Stimulated activated CD4-positive, alpha-beta T cell treated with anti-CD3 and anti-CD28 coated beads, Interleukin-12 subunit alpha, Interleukin-12 subunit beta, amount 100 ng/mL, for 48 hours (primary cell): ENCODE measurements around the gene SH3GL3.

ENCODE experiments used
- DNase-seq, 3 donors: peaks; one replicate each; pipeline ENCODE4 v3.0.0-alpha.2; 2020; ENCODE audit warnings: low read depth in 2 of 3, low spot score in 1 of 3

The SH3GL3 gene

DNA sequence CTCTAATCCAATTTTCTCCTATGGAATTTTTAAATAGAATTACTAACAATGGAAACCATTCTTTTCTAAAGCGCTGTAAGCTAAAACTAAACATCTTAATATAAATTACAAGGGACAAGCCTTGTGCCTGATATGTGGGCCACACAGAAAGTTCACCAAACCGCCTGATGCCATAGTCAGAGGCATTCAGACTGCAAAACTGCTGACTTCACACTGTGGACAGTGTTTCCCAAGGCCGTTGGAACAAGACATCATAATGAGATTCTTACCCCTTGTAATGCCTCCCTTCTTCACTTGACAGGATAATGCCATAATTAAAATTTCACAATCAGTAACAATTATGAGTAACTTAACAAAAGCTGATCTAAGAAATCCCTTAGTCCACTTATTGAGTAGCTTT, 14.9 kb downstream of the SH3GL3 start:
- no peak for DNase-seq

DNA sequence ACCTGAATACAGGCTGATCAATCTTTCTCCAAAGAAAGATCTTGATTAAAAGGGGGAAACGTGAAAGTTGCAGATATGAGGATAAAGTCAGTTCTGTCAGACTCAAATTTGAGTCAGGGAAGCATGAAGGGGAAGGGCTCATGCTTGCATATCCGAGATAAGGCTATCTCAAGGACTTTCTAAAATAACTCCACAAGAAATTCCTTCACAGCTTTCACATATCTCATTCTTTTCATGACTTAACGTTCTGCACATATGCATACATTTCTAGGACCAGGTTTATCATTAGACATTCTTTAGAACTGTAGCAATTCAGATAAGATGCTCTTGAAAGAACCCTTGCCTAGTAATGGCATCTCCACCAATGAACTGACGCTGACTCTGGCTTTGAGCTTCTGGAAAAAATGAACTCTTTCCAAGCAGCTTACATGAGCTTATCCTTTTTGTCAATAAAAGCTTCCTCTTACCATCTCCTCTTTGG, 15.9 kb downstream of the SH3GL3 start:
- DNase-seq, result no peak

GRCh38 chr15:83470887-83471286, 23.7 kb downstream of the SH3GL3 start:
- DNase-seq, result no peak

GRCh38 chr15:83471307-83471866, 24.2 kb downstream of the SH3GL3 start:
- DNase-seq, result no peak

- no peak for DNase-seq
Observed at GRCh38 chr15:83472151-83472550, 25.0 kb downstream of the SH3GL3 start.

- no peak for DNase-seq
Observed at GRCh38 chr15:83472797-83473196, 25.7 kb downstream of the SH3GL3 start.

- no peak for DNase-seq
Observed at GRCh38 chr15:83474578-83474977, 27.4 kb downstream of the SH3GL3 start.

GRCh38 chr15:83475551-83475950, 28.4 kb downstream of the SH3GL3 start:
- no peak for DNase-seq

- DNase-seq, result no peak
Observed at GRCh38 chr15:83476066-83476465, 28.9 kb downstream of the SH3GL3 start.

DNA sequence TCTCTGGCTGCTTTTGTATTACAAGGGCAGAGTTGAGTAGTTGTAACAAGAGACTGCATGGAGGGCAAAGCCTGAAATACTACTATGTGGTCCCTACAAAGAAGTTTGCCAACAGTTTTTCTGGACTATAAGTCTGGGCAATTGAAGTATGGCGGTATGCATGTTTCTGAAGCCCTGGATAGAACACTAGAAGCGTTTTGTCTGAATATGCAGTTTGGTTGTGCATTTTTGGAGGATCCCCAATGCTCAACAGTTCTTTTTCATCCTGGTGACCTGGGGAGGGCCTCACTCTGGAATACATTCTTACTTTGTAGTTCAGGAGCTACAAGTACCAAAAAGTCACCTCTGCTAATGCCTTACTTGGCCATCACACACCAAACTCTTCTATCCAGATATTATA, 29.6 kb downstream of the SH3GL3 start:
- no peak for DNase-seq

DNA sequence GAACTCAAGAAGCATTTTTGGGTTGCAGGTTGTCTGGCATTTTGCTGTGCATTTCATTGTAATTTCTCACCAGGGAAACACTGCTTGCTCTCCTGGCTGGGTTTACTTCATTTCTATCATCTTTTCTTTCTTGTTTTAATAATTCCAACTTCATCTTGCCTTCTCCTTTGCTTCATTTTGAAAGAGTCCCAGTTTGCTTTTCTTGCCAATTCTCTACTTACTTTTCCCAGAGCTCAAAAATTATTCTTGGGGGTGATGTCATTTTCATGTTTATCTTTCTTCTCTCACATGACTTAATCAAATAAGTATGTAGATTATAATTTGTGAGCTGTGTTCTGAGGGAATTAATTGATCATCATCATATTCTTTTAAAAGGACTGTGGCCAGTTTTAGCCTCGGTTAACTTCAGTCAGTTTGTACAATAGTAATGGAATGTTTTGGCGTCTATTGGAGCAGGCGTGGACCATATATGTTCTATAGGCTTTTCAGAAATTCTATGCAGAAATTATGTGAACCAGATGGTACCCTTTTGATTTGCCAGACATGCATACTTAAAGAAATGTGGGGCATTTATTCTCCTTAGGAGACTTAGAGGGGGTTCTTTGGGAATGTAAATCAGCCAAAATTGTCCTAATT, 30.1 kb downstream of the SH3GL3 start:
- no peak for DNase-seq

DNA sequence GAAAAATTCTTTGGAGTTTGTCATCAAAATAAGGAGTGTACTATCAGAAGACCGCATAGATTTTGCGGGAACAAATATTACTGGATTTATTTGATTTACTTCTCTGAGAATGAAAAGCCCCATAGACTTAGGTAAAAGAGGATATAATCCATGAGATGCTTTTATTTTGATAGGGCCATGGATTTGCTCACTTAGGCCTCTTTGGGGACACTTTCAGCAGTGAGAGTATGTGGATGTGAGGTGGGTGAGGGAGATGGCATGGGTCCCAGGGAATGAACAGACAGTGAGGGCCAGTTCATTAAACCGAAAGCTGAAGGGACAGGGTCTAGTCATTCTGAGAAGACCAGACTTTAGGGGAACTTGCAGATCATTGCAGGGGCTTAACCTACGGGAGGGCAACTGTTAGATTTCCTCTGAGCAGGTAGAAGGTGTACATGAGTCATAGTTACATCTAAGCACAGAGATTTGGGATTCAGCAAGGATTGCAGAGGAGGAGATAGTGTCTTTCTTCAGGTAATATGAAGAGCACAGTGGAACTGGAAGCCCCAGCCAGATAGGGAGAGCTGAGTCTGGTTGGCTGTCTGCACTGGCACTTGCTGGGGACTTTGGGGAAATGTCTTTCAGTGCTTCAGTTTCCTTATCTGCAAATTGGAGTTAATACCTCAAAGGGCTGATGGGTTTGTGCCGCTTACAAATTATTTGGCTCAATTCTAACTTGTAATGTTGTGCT, 30.8 kb downstream of the SH3GL3 start:
- DNase-seq, result no peak

- DNase-seq, result no peak
Observed at GRCh38 chr15:83483612-83484011, 36.5 kb downstream of the SH3GL3 start.

DNA sequence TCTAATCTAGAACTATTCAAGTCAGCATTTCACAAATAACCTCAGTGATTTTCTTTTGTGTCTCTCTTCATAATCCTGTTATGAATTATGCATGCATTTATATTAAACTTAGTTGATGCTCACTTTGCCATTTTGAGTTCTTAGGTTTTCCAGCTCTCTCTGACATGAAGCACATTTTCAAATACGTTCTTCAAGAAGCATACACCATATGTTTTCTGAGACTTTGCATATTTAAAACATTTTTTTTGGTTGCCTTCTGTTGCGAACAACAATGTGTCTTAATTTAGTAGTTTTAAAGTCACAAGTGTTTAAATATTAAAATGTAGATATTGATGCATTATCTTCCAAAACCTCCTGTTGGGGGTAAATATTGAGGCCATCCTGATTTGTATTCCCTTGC, 37.5 kb downstream of the SH3GL3 start:
- no peak for DNase-seq

- no peak for DNase-seq
Observed at GRCh38 chr15:83486363-83486762, 39.2 kb downstream of the SH3GL3 start.

DNA sequence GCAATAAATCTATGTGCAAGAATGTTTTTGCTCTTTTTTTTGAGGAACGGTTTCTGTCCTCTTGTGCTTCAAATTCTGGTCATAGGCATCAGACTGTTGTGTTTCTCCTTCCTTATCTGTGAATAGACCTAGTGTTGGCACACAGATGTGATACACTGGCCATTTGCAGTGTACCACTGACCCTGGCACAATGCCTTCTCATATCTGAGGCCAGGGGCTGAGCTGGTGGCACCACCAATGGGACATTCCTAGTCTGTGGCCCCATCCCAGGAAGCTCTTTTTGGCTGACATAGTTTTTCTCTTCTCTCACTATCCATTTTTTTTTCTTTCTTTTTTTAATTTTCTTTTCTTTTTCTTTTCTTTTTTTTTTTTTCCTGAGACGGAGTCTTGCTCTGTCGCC, 40.4 kb downstream of the SH3GL3 start:
- no peak for DNase-seq

- no peak for DNase-seq
Observed at GRCh38 chr15:83489690-83490089, 42.5 kb downstream of the SH3GL3 start.

- no peak for DNase-seq
Observed at GRCh38 chr15:83491486-83491885, 44.3 kb downstream of the SH3GL3 start.

DNA sequence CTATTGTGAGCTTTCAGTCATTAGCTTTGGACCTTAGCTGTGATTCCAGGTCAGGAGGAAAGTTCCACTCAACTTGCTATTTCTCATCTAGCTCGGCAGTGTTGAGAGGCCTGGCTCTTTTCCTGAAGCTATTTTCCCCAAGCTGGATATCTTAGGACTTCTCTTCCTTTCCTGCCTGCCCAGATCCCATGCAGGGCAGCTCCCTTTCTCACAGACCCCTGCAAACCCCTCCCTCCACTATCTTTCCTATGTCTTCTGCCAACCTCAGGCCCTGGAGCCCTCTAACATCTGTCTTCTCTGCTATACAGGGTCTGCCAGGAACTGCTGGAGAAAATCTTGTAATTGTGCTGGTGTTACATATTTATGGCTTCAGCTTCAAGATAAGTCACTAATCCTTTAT, 49.6 kb downstream of the SH3GL3 start:
- no peak for DNase-seq

DNA sequence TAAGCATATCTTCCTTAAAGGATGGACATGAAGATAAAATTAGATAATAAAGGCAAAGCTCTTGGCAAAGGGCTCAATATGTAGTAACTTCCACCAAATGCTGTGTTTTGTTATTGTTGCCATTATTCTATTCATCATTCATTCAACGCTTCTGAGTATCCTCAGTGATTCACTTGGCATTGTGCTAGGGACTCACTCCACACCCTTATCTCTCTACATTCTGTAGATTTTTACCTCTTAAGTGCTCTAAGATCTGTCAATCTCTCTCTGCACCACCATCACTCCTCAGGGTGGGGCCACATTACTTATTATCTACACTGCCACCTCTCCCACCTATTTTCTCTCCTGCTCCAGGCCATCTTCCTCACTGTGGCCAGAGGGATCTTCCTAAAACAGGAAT, 51.2 kb downstream of the SH3GL3 start:
- no peak for DNase-seq

DNA sequence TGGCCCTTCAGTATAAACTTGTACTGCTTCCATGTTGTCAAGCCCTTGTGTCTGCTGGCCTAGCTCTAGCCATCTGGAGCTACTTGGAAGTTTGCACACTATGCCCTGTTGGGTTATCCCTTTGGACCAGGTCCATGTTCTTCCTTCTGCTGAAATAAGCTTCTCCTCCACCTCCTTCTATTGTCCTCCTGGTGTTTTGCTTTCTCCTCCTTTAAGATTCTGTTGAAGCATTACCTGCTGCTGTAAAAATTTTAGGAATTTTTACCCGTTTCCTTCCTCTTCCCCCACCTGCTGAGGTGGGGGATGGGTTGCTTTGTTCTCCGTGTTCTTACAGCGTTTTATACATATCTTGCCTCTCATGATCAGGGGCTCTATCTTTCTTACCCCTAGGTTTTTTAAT, 51.7 kb downstream of the SH3GL3 start:
- no peak for DNase-seq

- no peak for DNase-seq
Observed at GRCh38 chr15:83499476-83499875, 52.3 kb downstream of the SH3GL3 start.
